Hepatocyte (in vitro differentiated cells): Measurements from ENCODE around the gene ABCB1.

Experiments
- CTCF ChIP-seq: fragments of 200-600 bp; sonication (generic); IDR thresholded peaks from 2 replicates; pipeline ENCODE4 v1.5.1; 2016; ENCODE audit warnings: antibody characterized with exemption, mild to moderate bottlenecking; ENCODE audit not compliant: poor library complexity
- EZH2 ChIP-seq: fragments of 200-600 bp; sonication (generic); IDR thresholded peaks from 2 replicates; pipeline ENCODE4 v1.6.1; 2016; ENCODE audit warnings: antibody characterized with exemption, mild to moderate bottlenecking, borderline replicate concordance

DNA sequence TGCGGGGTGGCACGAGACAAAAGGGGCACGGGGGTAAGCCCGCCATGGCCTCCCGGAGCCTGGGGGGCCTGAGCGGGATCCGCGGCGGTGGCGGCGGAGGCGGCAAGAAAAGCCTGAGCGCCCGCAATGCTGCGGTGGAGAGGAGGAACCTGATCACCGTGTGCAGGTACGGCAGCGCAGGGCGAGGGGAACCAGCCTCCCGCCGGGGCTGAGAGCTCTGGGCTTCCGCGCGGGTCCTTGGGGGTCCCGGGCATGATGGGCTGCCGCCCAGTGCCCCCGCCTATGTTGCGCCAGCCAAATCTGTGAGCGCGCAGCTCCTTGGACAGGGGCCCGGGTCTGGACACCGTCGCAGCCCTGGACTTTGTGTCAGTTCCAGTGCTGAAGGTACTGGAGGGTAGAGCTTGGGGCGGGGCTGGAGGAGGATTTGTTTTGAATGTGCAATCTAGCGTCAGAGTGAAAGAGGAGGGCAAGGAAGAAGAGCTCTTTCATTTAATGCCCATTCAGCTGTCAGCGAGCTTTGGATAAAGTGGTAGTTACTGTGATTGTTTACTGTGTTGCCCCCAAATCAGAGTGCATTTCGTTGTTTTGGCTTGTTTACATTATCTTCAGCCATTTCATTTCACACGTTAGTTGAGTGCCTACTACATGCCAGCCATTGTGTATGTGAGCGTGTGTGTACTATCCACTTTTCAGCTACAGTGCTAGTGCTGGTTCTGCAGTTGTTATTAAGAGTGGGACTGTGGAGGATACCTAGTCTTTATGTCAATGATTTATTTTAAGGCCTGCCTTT is 28.3 kb upstream of the ABCB1 start:
- TF ChIP-seq CTCF: no peak
- no peak for TF ChIP-seq EZH2
